Left ventricle myocardium inferior (tissue), 1 donor: ENCODE data around the gene SRRD. TPM values are rescaled to one million over a fixed set of nuclear protein-coding genes. Genes with fewer than 3 reads are reported as not detected.

Experiments
- DNase-seq: peaks from one replicate; pipeline ENCODE4 v3.0.0-alpha.2; 2020
- H3K27ac ChIP-seq: fragments of 200-600 bp; replicated peaks from 2 replicates; pipeline ENCODE4 v1.8.0; 2021
- H3K27me3 ChIP-seq: fragments of 200-600 bp; 2 replicates; pipeline ENCODE4 v1.8.0; 2021; ENCODE audit warnings: low read depth
- H3K36me3 ChIP-seq: fragments of 200-600 bp; 2 replicates; pipeline ENCODE4 v1.8.0; 2021
- H3K4me1 ChIP-seq: fragments of 200-600 bp; 2 replicates; pipeline ENCODE4 v1.8.0; 2021
- H3K4me3 ChIP-seq: fragments of 200-600 bp; 2 replicates; pipeline ENCODE4 v1.8.0; 2021; ENCODE audit warnings: mild to moderate bottlenecking, moderate library complexity
- H3K9me3 ChIP-seq: fragments of 200-600 bp; replicated peaks from 2 replicates; pipeline ENCODE4 v1.8.0; 2021
- CTCF ChIP-seq: fragments of 200-600 bp; IDR thresholded peaks from 2 replicates; pipeline ENCODE4 v1.8.0; 2021; ENCODE audit warnings: antibody characterized with exemption, mild to moderate bottlenecking, borderline replicate concordance
- intact Hi-C: fragments of 100-400 bp; cut with micrococcal nuclease; formaldehyde crosslinking; loops from one replicate; pipeline ENCODE4 v1.11.0; 2022
- total RNA-seq: library from RNA; stranded (reverse); fragmentation: NEBNext Ultra II Directional; extraction: Animal tissue kit (Norgen Biotek cat#: 25700); gene quantifications from one replicate; pipeline ENCODE4 v1.2.1, GENCODE V29; 2021
- donor health status: DM: no; HTN: yes; CAD: no; lungs with severe emphysema.

The SRRD gene
- total RNA-seq, 1 donor from 2014 or later, result 23.5 TPM

GRCh38 chr22:26481112-26481693 lies 2.5 kb upstream of the SRRD start:
- no peak for DNase-seq
- H3K27me3 ChIP-seq, result no peaks in the 10 kb centered on the region
- intact Hi-C loops, result no loop called here
- no peak overlapping the region for H3K27ac ChIP-seq
- TF ChIP-seq CTCF, result no peak
- H3K4me3 ChIP-seq, result no peak overlapping the region
- peaks cover 19% of the 10 kb centered on the region for H3K36me3 ChIP-seq
- peaks cover 73% of the 10 kb centered on the region for H3K4me1 ChIP-seq
- no peaks in the 10 kb centered on the region for H3K9me3 ChIP-seq

GRCh38 chr22:26481694-26482093 lies 2.0 kb upstream of the SRRD start:
- Histone ChIP-seq H3K27ac (no peak overlapping the region), H3K36me3 (peaks cover 14% of the 10 kb centered on the region), H3K4me1 (peaks cover 73% of the 10 kb centered on the region), H3K9me3 (no peaks in the 10 kb centered on the region), H3K27me3 (no peaks in the 10 kb centered on the region), H3K4me3 (peak overlapping the region; percentile 3)
- no peak for DNase-seq
- intact Hi-C loops, result no loop called here
- no peak for TF ChIP-seq CTCF

GRCh38 chr22:26482161-26482560 lies 1.5 kb upstream of the SRRD start:
- peak overlapping the region; percentile 83 for H3K4me3 ChIP-seq
- peaks cover 10% of the 10 kb centered on the region for H3K36me3 ChIP-seq
- H3K27ac ChIP-seq, result no peak overlapping the region
- H3K4me1 ChIP-seq, result peaks cover 73% of the 10 kb centered on the region
- no peaks in the 10 kb centered on the region for H3K27me3 ChIP-seq
- H3K9me3 ChIP-seq, result no peaks in the 10 kb centered on the region
- TF ChIP-seq CTCF, result no peak
- no peak for DNase-seq
- intact Hi-C loops, result no loop called here

GRCh38 chr22:26483043-26483438 lies 636 bp upstream of the SRRD start:
- TF ChIP-seq CTCF, result no peak
- Histone ChIP-seq H3K27ac (peak overlapping the region; percentile 90), H3K4me3 (peak overlapping the region; percentile 83), H3K36me3 (peaks cover 11% of the 10 kb centered on the region), H3K27me3 (no peaks in the 10 kb centered on the region), H3K9me3 (no peaks in the 10 kb centered on the region), H3K4me1 (peaks cover 73% of the 10 kb centered on the region)
- intact Hi-C loops, result no loop called here
- no peak for DNase-seq

- H3K4me1 ChIP-seq, result peaks cover 66% of the 10 kb centered on the region
- no peak for DNase-seq
- H3K4me3 ChIP-seq, result peak overlapping the region; percentile 83
- peak overlapping the region; percentile 90 for H3K27ac ChIP-seq
- no peaks in the 10 kb centered on the region for H3K27me3 ChIP-seq
- peaks cover 22% of the 10 kb centered on the region for H3K36me3 ChIP-seq
- no peaks in the 10 kb centered on the region for H3K9me3 ChIP-seq
- intact Hi-C loops, result no loop called here
- TF ChIP-seq CTCF, result no peak
These were observed 656 bp downstream of the SRRD start for GRCh38 chr22:26484360-26484706.
